Activated T-cell treated with anti-CD3 and anti-CD28 coated beads for 48 hours (primary cell): ENCODE results near the gene FBN2.
"Not testable (repeated sequence)": the region's sequence is repeated elsewhere in the genome, so short reads cannot be mapped to it uniquely, and the experiment has no call there.

Experiments used
- DNase-seq: peaks from one replicate; pipeline ENCODE4 v3.0.0-alpha.2; 2020; ENCODE audit warnings: low read depth

FBN2 gene

DNA sequence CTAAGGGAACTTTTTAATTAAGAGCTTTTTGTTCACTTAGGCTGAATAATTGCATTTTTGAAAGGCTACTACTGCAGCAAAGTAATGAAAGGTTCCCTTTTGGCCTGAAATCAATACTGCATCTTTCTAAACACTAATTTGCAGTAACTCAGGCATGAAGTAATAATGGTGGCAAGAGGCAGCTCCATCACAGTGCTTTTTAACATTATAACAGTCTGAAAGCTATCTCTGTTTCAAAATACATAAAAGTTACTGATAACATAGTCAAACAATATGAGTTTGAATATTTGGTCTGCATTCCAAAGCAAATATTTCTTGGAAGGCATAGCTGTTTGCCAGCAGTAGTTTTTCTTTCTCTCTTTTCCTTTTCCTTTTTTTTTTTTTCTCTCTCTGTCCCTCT lies 113.4 kb downstream of the FBN2 start:
- DNase-seq, result no peak

DNA sequence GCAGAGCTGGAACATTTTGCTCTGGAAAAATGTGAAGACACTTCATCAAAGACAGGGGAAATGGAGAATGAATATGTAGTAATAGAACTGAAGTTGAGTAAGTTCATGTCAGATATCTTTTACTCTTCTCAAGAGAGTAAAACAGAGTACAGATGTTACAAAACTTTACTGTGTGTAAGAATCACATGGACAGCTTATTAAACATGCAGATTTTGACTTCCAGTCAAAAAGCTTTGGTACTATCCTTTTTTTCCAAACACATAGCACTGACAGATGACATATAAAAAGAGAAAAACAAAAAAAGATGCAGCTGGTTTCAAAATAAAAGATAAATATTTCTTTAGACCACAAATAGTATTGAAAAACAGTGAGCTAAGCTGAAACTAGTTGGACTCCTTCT lies 115.4 kb downstream of the FBN2 start:
- DNase-seq, result no peak

DNA sequence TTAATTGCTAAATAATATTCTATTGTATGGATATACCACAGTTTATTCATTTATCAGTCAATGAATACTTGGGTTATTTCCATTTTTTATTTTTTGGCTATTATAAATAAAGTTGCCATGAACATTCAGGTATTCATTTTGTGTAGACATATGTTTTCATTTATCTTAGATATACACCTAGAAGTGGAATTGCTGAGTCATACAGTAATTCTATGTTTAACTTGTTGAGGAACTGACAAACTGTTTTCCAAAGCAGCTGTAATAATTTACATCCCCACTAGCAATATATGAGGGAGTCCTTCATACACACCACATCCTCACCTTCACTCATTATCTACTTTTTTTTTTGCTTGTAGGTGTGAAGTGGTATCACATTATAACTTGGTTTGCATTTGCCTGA lies 123.6 kb downstream of the FBN2 start:
- DNase-seq, result no peak

DNA sequence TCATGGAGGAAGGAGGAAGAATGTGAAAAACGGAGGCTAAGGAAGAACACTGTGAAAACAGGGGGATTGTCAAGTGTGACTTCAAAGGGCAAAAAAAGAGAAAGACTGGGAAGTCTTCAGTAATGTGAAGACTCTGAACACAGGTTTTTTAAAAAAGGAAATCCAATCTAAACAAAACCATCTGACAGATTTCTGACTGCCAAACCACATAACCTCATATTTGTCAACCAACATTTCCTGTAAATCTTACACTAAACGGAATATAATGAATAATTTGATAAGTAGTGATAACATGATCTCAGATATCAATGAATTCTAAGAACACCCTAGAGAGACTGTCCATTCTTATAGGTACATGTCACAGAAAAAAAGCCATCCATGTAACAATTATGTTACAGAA lies 124.7 kb downstream of the FBN2 start:
- no peak for DNase-seq

DNA sequence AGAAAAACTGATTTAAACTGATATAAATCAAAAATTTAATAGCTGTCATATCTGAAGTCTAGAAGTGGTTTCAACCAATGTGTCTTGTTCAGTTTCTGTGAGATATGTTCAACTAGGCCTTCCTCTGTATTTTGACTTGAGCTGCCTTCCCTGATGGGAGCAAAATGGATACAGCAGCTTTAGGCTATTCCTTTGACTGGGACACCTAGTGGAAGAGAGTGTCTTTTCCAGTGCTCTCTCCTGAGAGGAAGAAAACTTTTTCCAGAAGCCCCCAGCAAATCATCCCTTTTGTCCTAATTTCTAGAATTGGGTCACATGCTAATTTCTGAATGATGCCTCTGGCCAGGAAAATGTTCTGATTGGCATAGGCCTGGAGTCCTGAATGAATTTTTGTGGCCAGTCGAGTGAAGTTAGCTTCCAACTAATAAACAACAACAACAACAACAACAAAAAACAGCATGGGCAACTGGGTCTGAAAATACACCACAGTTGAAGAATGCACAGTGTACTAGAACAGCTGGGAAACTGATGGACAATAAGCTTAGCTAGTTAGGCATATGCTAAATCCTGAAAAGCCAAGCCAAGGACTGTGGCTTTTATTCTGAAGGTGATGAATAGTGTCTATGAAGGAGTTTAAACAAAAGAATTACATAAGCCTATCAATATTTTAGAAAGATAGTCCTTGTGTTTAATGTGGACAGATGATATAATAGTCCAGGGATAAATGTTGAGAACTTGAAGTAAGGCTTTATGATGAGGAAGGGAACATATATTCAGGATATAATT lies 125.7 kb downstream of the FBN2 start:
- no peak for DNase-seq

DNA sequence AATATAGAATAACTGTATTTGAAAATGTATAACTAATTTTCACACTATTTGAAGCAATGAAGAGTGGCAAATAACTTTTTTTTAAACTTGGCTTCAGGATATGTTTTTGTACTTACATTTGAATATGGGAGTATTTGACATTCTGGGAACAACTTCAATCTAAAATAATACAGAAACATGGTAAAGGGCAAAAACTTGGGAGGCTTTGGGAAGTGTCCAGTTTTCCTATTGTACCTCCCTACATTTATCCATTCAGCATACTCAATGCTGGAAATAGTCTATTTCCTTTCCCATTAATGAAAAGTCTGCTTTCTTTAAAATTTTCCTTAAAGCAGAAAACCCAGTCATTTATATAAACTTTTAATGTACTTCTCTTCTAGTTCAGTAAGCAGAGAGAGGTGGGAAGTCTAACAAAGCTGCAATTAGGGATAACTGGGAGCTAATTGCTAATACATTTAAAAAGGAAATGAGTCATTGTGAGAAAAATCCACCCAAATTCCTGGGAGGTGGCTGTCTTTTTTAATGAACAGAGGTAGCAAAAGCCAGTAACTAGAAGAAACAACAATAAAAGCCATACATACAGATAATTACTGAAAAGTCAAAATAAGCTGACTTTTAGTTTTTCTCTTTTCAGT lies 128.8 kb downstream of the FBN2 start:
- no peak for DNase-seq

DNA sequence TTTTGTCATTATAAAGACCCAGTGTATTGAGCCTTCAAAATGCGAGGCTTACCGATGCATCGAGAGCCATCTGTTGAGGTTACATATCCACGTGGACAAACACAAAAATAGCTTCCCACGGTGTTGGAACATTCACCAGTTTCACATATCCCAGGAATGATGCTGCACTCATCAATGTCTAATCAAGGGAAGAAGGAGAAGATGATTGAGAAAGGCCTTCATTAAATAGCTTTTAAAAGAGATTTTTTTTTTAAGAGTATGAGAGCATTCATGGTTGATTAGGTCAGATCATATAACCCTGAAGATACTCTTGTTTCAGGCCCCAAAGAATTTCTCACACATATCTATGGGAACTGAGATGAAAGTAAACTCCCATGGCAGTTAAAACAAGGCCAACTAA lies 129.4 kb downstream of the FBN2 start:
- DNase-seq, result no peak

DNA sequence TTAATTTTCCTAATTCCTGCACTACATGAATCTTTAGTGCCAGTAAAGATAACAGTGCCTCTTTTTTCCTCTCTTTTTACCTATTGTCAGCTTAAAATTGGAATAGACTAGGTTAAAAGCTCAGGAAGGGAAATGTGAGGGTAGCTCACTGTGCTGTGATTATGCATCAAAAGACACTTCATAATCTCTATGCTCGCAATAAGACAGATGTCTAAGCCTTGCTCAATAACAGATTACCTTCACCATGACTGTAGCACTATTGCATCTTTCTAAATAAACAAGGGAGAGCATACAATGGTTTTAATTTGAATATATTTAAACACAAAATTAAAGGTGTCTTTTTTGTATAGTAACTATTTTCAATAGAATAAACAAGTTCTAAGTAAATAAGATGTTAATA lies 130.1 kb downstream of the FBN2 start:
- no peak for DNase-seq

DNA sequence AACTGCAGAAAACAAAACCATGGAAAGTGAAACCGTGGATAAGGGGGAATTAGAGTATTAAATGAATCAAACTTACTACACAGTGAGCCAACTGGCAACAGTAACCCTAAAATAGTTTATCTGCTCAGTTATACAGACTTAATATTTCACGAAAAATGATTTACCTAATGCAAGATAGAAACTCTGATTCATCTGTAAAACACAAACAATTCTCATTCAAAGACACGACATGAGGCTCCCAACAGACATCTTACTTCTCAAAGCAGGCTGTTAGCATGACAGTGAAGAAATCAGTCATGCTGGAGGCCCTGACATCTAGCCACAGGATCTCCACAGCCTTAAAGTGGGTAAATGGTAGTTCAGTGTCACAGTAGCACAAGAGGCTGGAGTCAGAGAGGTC lies 131.2 kb downstream of the FBN2 start:
- no peak for DNase-seq

DNA sequence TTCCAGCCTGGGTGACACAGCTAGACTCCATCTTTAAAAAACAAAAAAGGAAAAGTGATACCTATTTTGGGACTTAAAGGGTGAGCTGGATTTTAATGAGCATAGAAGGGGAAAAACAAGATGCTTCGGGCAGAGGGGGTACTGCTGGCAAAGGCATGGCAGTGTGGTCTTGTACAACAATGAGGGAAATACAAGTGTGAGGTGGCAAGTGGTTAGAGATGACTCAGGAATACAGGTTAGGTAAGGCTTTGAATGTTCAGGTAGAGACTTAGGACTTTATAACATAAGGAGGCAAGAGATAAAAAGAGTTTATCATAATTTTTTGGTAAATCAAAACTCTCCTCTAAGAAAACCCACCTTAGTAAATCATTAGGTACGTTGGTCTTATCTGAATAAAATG lies 132.9 kb downstream of the FBN2 start:
- DNase-seq, result no peak

DNA sequence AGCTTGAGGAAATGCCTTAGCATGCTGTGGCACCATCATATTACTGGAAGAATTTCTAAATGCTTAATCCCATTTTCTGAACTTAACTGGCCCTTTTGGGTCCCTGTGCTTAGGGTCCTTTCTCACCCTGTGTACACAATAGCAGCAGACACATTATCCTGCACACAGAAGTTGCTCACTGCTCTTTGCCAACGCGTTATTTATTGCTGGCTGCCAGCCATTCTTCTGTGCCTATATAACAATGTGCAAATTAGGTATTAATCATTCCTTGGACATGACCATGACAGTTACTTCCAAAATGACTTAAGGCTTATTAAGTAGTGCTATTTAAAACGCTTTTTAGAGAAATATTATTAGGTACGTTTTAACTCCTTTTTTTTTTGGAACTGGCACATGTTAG lies 134.7 kb downstream of the FBN2 start:
- no peak for DNase-seq

DNA sequence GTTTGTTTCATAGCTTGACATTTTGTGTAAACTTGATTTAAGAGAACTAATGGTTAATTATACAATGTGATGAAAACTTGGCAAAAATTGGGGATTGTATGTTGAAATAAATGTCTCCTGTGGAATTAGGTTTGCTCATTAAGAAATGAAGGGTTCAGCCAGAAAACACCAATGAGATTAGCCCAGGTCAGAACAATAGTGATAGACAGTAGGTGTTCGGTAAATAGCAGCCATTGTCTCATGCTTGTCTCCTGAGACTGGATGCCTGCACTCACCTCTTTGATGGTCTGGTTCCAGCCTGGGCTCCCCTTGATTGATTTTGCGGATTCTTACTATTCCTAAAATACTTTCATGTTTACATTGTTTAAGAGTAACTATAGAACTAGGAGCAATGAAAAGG lies 135.5 kb downstream of the FBN2 start:
- no peak for DNase-seq

DNA sequence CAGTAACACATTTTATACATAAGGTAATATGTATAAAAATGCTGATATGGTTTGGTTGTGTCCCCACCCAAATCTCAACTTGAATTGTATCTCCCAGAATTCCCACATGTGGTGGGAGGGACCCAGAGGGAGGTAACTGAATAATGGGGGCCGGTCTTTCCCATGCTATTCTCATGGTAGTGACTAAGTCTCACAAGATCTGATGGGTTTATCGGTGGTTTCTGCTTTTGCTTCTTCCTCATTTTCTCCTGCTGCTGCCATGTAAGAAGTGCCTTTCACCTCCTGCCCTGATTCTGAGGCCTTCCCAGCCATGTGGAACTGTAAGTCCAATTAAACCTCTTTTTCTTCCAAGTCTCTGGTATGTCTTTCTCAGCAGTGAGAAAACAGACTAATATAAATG lies 137.3 kb downstream of the FBN2 start:
- DNase-seq, result not testable (repeated sequence)

DNA sequence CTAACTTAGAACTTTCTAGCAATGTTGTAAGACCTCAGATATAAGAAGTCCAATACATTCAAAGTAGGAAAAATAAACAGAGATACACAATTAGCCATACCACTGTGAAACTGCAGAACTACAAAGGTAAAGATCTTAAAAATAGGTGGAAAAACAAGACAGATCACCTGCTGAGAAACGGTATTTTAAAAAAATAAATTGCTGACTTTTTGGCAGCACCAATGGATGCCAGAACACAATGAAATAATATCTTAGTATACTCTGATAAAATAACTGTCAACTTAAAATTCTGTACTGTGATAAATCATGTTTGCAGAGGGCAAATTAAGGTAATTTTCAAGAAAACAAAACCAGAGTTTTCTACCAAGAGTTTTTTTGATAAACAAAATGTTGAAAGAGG lies 138.9 kb downstream of the FBN2 start:
- DNase-seq, result no peak

DNA sequence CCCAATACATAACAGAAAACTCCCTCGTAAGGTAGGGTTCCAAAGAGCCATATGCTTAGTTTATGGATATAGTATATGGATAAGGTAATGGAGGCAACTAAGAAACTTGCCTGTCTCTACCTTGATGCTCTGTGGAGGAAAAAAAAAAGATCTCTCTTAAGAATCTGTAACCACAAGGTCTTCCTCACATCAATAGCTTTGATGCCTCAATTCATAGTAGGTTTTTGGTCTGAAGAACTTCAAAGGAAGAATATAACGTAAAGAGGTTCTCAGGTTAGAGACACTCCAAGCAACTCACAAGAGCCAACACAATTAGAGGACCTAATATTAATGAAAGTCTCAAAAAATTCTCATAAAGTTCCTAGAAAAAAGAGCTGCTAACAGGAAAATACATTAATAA lies 140.2 kb downstream of the FBN2 start:
- no peak for DNase-seq

DNA sequence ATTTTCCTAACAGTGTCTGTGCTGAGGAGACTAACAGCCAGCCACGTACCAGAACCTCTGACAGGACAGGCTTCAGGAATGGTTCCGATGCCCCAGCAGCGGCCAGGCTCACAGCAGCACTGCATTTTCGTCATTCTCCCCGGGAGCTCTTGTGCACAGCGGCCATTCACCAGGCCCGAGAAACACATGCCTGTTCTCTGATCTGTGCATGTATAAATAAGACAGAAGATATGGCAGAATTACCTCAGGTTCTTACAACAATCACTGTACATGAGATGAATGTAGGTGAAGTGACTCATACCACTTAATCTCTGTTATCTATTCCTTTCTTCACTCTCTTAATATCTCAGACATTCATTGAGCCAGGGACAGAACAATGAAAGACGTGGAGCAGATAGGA lies 143.0 kb downstream of the FBN2 start:
- no peak for DNase-seq

DNA sequence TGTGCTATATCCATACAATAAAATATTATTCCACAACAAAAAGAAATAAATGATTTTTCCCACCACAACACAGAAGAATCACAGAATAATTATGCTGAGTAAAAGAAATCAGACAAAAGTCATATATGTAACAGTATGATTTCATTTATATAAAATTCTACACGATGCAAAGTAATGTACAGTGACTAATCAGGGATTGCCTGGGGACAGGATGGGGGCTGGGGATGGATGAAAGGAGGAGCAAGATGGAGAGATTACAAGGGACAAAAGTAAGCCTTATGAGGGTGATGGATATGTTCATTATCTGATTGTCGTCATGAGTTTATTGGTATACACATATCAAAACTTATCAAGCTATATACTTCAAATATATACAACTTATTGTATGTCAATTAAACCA lies 154.0 kb downstream of the FBN2 start:
- no peak for DNase-seq

DNA sequence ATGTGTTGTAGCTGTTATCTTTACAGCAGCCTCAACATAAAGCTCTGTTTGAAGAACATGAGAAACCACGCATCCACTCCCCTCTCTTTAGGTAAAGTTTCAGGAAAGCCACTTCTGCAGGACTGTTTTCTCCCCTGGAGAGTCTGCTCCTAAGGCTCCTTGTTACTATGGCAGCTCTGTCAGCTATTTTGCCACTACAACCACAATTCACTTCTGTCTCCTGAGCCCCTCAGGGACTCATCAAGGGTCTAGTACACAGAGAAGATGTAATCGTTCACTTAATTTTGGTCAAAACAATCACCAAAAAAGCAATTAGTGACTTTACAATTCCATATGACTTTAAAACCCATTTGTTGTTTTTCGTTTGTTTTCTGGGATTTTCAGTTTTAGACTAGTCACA lies 157.7 kb downstream of the FBN2 start:
- no peak for DNase-seq

DNA sequence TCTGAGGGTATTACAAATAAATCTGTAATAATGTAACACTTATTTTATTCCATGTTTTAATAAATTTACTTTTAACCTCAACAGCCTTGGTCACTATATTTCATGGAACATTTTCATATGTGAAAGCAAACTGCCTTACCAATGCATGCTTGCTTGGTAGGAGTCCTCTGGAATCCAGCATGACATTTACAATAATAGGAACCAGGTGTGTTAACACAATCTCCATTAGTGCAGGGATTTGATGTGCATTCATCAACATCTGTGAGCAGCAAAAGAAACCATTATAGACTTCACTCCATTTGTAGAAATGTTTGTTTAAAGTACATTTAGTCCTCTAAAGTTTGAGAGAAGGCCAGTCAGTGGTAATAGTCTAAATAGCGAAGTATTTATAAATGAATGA lies 159.4 kb downstream of the FBN2 start:
- no peak for DNase-seq

DNA sequence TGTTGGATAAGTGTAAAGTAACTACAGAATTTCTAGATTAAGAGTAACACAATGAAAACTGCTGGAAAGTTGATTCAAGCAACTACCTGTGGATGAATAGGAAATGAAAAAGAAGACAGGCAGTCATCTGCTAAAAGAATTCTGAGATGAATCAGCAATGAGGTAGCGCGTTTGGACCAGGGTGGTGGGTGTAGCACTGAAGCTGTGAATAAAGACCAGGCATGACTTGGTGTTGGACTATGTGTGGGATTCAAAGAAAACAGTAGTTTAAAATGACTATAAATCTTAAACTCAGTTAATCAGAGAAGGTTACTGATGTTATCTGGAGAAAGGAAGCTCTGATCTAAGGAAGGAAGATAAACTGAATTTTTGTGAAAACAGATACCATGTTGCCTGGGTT lies 159.8 kb downstream of the FBN2 start:
- no peak for DNase-seq

DNA sequence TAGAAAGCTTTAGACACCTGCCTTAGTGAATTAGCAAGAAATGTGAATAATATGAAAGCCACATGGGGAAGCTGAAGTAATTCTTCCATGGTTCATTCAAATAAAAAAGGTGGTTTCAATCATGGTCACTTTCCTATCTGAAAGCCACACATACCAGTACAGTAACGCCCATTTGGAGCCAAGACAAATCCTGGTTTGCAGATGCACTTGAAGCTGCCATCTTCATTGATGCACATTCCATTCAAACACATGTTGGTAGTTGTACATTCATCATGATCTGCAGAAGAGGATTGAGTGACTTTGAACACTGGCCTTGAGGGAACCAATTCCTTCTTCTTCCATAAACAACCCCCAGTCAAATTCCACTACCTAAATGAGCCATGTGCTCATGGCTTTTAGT lies 161.5 kb downstream of the FBN2 start:
- no peak for DNase-seq

DNA sequence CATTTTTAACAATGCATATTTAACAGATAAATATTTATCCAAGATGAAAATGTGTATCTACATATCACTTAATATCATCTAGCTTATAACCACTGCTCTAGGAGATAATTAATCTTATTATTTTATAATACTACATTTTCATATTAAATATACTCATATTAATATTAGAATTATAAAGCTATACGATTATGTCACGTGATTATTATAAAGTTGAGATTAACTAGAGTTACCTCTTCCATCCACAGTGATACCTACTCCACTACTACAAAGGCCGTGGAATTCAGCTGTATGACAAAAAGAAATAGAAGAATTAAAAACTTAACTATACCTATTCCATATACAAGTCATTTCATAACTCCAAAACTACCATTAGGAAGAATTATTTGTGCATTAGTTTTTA lies 171.9 kb downstream of the FBN2 start:
- no peak for DNase-seq

DNA sequence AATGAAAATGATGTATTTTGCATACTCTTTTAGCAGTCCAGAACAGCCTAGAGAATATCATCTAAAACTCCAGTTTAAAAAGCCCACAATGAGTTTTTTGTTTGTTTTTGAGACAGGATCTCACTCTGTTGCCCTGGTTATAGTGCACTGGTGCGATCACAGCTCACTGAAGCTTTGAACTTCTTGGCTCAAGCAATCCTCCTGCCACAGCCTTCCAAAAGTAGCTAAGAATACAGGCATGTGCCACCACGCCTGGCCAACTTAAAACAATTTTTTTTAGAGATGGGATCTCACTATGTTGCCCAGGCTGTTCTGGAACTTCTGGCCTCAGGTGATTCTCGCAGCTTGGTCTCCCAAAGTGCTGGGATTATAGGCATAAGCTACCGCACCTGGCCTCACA lies 175.7 kb downstream of the FBN2 start:
- DNase-seq, result no peak

DNA sequence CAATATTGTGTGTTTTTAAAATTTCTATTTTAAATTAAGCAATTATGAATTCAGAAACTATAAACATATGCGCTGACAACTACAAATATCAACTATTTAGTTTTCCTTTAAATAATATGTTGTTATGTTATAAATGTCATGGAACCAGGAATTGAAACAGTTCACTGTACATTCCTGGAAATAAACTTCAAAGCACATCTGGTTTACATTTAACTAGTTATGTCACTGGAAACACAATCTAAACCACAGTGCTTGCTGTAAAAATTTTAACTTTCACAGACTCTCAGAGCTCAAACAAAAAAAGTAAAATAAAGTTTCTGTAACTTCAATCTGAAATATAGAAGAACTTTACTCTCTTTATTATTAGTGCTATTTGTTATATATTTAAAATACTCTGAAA lies 179.2 kb downstream of the FBN2 start:
- DNase-seq, result no peak
